HS-5 (cell line): Measurements from ENCODE around the gene SLC2A10.

ENCODE experiments used
- DNase-seq: peaks from one replicate; pipeline ENCODE4 v3.0.0-alpha.2; 2012; ENCODE audit warnings: low read depth

SLC2A10 gene

DNA sequence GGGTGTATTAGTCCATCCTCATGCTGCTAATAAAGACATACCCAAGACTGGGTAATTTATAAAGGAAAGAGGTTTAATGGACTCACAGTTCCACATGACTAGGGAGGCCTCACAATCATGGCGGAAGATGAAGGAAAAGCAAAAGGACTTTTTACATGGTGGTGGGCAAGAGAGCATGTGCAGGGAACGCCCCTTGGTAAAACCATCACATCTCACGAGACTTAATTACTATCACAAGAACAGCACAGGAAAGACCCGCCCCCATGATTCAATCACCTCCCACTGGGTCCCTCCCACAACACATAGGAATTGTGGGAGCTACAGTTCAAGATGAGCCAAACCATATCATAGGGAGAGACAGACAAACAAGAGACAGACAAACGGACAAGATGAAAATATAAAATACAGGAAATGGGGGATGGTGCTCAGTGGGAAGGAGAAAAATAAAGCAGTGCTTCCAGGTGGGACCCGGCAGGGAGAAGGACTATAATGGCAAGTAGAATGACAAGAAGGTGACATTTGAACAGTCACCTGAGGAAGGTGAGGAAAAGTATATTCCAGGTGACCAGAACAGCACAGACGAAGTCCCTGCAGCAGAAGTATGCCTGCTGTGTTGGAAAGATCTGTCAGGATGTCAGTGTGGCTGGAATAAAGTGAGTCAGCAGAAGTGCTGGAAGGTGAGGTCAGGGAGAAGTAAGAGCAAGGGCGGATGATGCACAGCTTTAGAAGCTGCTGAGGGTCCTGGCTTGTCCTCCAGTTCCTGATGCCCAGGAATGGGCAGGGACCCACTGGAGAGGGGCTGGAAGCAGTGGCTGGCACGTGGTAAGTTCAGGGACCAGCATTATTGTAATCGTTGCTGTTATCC lies 61.1 kb downstream of the SLC2A10 start:
- DNase-seq, result no peak

DNA sequence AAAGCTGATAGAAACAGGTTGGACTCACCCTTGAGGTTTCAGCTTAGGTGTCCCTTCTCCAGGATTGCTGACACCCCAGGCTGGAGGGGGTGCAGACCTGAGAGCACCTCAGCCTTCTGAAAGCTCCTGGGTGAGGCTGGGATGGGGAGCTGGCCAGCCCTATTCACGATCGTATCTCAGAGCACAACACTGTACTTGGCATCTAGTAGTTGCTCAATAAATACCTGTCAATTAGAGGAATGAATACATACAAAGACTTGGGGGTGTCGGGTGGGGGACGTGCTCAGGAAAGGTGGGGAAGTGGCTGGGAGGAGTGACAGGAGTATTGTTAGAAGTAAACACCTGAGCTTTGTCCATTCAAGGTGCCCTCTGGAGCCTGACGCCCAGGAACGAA lies 61.7 kb downstream of the SLC2A10 start:
- DNase-seq, result no peak

DNA sequence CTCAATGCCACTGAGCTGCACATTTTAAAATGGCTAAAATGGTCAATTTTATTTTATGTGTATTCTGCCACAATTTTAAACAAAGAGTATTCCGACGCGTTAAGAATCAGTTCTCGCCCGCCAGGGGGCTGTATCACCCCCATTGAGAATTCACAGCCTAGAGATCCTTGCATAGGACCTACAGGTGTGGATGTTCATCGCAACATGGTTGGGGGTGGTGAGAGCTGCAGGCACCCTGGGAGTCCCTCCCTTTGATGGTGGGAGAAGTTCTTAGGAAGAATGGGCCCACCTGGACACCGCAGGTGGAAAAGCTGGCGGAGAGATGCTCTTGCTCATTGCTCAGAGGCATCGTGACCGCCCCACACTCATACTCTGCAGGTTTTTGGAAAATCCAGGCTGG lies 63.5 kb downstream of the SLC2A10 start:
- DNase-seq, result no peak

GRCh38 chr20:46773680-46774079 lies 64.2 kb downstream of the SLC2A10 start:
- DNase-seq, result no peak

DNA sequence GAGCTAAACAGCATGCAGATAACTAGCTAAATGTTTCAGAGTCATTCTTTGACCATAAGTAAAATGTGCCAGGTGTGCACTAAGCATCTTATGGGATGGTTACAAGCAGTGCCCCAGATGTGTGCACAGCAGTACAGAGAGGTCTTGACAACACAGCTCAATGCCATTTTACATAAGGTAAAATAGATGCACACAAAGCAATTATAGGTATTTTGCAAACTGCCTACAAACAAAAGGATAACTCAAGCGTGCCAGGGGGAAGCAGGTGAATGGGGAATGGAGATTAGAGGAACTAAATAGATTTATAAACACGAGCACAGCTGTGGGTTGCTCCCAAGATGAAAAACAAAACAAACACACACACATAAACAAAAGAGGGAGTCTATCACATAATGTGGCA lies 64.8 kb downstream of the SLC2A10 start:
- no peak for DNase-seq

- DNase-seq, result no peak
These were observed 65.6 kb downstream of the SLC2A10 start for GRCh38 chr20:46774943-46775560.

- DNase-seq, result no peak
These were observed 66.4 kb downstream of the SLC2A10 start for GRCh38 chr20:46775806-46776205.

DNA sequence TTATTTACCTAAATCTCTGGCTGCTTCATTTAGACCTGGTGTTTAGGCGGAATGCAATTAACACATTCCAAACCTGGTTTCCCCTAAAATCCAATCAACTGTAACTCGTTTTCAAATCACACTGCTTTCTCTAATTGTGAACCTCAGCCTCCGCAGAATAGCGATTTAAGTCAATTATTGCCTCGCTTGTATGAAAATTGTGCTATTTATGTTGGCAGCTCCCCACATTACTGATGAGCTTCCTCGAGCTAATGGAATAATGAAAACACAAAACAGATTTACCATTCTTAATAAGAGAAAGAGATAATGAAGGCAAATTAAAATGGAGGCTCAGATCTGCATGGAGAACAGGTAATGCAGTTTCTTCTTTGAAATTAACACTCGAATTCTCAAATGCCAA lies 67.9 kb downstream of the SLC2A10 start:
- no peak for DNase-seq

DNA sequence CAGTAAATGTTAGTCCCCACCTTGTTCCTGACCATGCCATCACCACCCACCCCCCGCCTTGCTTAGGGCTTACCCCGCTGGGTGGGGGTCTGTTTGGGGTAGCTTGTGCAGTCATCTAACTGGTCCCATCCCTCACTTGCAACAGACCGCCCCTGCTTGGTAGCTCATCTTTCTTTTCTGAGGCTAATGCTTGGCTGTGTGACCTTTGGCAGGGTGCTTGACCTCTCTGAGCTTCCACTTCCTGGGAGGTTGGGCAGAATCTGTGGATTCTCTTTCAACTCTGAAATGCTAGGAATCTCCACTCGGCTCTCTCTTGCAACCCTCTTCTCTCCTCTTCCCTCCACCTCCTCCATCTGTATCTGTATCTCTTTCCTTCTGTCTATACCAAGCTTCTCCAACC lies 70.4 kb downstream of the SLC2A10 start:
- DNase-seq, result no peak

GRCh38 chr20:46784436-46785127 lies 75.1 kb downstream of the SLC2A10 start:
- no peak for DNase-seq
